ENCODE measurements around the gene CYP2A7. TPM values are rescaled to one million over a fixed set of nuclear protein-coding genes. Genes with fewer than 3 reads are reported as not detected.

The CYP2A7 gene
- total and polyA plus RNA-seq, 2 of the 8 experiments (the other 6 are each of a cell fraction or from before 2014, with no cell fraction given), result 0.23 TPM; not detected in 1

DNA sequence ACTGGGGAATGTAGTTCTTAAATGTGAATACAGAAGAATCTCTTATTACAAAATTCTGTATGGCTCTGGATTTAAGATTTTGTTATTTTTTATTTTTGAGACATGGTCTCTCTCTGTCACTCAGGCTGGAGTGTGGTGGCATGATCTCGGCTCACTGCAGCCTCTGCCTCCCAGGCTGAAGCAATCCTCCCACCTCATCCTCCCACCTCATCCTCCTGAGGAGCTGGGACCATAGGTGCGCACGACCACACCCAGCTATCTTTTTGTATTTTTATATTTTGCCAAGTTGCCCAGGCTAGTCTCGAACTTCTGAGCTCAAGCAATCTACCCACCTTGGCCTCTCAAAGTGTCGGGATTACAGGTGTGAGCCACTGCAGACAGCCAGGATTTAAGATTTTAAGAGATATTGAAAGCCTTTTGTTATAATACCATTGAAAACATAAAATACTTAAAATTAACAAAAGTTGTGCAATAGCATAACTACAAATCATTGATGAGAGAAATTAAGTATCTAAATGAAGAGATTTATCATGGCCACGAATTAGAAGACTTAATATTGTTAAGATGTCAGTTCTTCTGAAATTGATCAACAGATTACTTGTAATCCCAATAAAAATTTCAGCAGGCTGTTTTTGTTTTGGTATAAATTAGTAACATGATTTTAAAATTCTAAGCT, 45.1 kb downstream of the CYP2A7 start:
- H3K23ac ChIP-seq (ENCODE audit: insufficient read length), result no peak overlapping the region
- no peak overlapping the region for H2BK5ac ChIP-seq (ENCODE audit: low read depth, low read length)
- H3K4ac ChIP-seq (replicated peaks; ENCODE audit: insufficient read length, low read depth, low read length), result no peak overlapping the region
- no peak overlapping the region for H3K18ac ChIP-seq (ENCODE audit: extremely low read depth, low read length)
- 86% methylated on average over 6 of the region's 6 CpGs; no CpG with 5 or more reads in 1 of the 2 experiments for WGBS, 2 experiments (ENCODE audit: extremely low coverage in 1 of 2, insufficient coverage in 1 of 2, insufficient read length in 1 of 2, insufficient replicate concordance in 2 of 2, low coverage in 1 of 2, low lambda C conversion rate in 2 of 2, missing lambda C conversion rate in 1 of 2)
- H2BK120ac ChIP-seq (replicated peaks; ENCODE audit: low read depth, low read length), result no peak overlapping the region
- no peak overlapping the region for H4K8ac ChIP-seq (ENCODE audit: extremely low read depth, insufficient read depth, low read length)
- H3K4me3 ChIP-seq (ENCODE audit: extremely low read depth in 1 of 4, insufficient read depth in 2 of 4, low read depth in 3 of 4, low read length in 4 of 4), result no peak overlapping the region
- no peak overlapping the region for H3K27ac ChIP-seq (ENCODE audit: low read depth, low read length)
- no peak overlapping the region for H3K14ac ChIP-seq (ENCODE audit: insufficient read length)
- no peaks in the 10 kb centered on the region for H3K79me1 ChIP-seq (ENCODE audit: low read depth, low read length)
- H3K79me2 ChIP-seq (ENCODE audit: control insufficient read depth in 1 of 2, insufficient read depth in 2 of 2, low read length in 2 of 2), result no peaks in the 10 kb centered on the region
- no peak overlapping the region for H2AK5ac ChIP-seq (ENCODE audit: low read depth, low read length)
- H2BK20ac ChIP-seq (ENCODE audit: low read length), result no peak overlapping the region
- H2BK15ac ChIP-seq (ENCODE audit: low read length), result no peak overlapping the region
- H2BK12ac ChIP-seq (ENCODE audit: low read depth, low read length), result no peak overlapping the region
- H3K56ac ChIP-seq (replicated peaks; ENCODE audit: insufficient read length, low read depth, low read length), result no peak overlapping the region
- CTCF ChIA-PET (ENCODE audit: partially characterized antibody), result no interaction called here
- DNase-seq (ENCODE audit: low read depth in 1 of 2, low spot score in 2 of 2), result no peak
- no peaks in the 10 kb centered on the region for H3K36me3 ChIP-seq (ENCODE audit: control insufficient read depth in 2 of 4, insufficient read depth in 4 of 4, low read length in 3 of 4)
- H4K5ac ChIP-seq (ENCODE audit: insufficient read length, low read depth, low read length), result no peak overlapping the region
- TF ChIP-seq GABPA (IDR thresholded peaks at IDR 0.05; ENCODE audit: borderline replicate concordance, insufficient read depth, low read length) (no peak), RXRA (IDR thresholded peaks at IDR 0.05; ENCODE audit: insufficient read depth, low read depth, low read length) (no peak), TBP (IDR thresholded peaks at IDR 0.05; ENCODE audit: low read depth, low read length) (no peak), ZNF274 (IDR thresholded peaks at IDR 0.05; ENCODE audit: borderline replicate concordance, extremely low read depth, low read length) (no peak), SIRT6 (IDR thresholded peaks at IDR 0.05; ENCODE audit: low read length) (no peak), CTBP2 (IDR thresholded peaks at IDR 0.05; ENCODE audit: borderline replicate concordance, insufficient read depth, insufficient read length, low read length) (no peak)
- TF ChIP-seq, protein P1, sequence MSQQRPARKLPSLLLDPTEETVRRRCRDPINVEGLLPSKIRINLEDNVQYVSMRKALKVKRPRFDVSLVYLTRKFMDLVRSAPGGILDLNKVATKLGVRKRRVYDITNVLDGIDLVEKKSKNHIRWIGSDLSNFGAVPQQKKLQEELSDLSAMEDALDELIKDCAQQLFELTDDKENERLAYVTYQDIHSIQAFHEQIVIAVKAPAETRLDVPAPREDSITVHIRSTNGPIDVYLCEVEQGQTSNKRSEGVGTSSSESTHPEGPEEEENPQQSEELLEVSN (IDR thresholded peaks at IDR 0.05), result no peak
- H3K4me1 ChIP-seq (replicated peaks in 1 of 4; ENCODE audit: control insufficient read depth in 3 of 4, insufficient read depth in 4 of 4, low read length in 3 of 4), result no peaks in the 10 kb centered on the region
- no peaks in the 10 kb centered on the region for H4K20me1 ChIP-seq (replicated peaks in 1 of 2; ENCODE audit: control insufficient read depth in 1 of 2, insufficient read depth in 2 of 2, low read length in 2 of 2)
- H3K4me2 ChIP-seq (ENCODE audit: insufficient read depth in 1 of 2, low read depth in 2 of 2, low read length in 2 of 2), result no peak overlapping the region
- FAIRE-seq, result no peak
- no peaks in the 10 kb centered on the region for H3K9me3 ChIP-seq (ENCODE audit: insufficient read depth in 2 of 2, low read depth in 1 of 2, low read length in 1 of 2)
- H3K23me2 ChIP-seq (ENCODE audit: low read depth, low read length), result no peaks in the 10 kb centered on the region
- no peak overlapping the region for H4K91ac ChIP-seq (replicated peaks; ENCODE audit: insufficient read length, low read length)
- POLR2A ChIA-PET (ENCODE audit: partially characterized antibody), result no interaction called here
- no peaks in the 10 kb centered on the region for H3K27me3 ChIP-seq (replicated peaks in 1 of 4; ENCODE audit: control insufficient read depth in 3 of 4, extremely low read depth in 1 of 4, insufficient read depth in 3 of 4, low read length in 3 of 4)
- H2AFZ ChIP-seq (ENCODE audit: low read length), result no peak overlapping the region
- H3K9ac ChIP-seq (replicated peaks in 1 of 4; ENCODE audit: extremely low read depth in 1 of 4, low read depth in 3 of 4, low read length in 3 of 4), result no peak overlapping the region
